OCI-LY3 (cell line): ENCODE results near the gene STXBP4.

Experiments
- H2AFZ ChIP-seq: fragments of 200-600, 300-600 bp; shearing (Covaris generic); 2 replicates; pipeline ENCODE4 v1.6.0; 2014; ENCODE audit warnings: antibody characterized with exemption, low read depth, low read length
- H3K27ac ChIP-seq: fragments of 200-600, 300-600 bp; sonication (generic); 2 replicates; pipeline ENCODE4 v1.5.1; 2014; ENCODE audit warnings: mild to moderate bottlenecking, low read length, moderate library complexity, mixed read lengths
- H3K27me3 ChIP-seq: fragments of 200-600, 300-600 bp; sonication (generic); 2 replicates; pipeline ENCODE4 v1.6.1; 2014; ENCODE audit warnings: low read depth, low read length, mixed read lengths
- H3K36me3 ChIP-seq: fragments of 200-600, 300-600 bp; sonication (generic); replicated peaks from 2 replicates; pipeline ENCODE3; 2014; ENCODE audit warnings: low read depth, low read length, mixed read lengths
- H3K4me1 ChIP-seq: fragments of 300-600, 200-600 bp; sonication (generic); 2 replicates; pipeline ENCODE4 v1.6.1; 2014; ENCODE audit warnings: low read length, mixed read lengths
- H3K4me2 ChIP-seq: fragments of 200-600, 300-600 bp; sonication (generic); 2 replicates; pipeline ENCODE4 v1.6.1; 2014; ENCODE audit warnings: low read length, mixed read lengths
- H3K4me3 ChIP-seq: fragments of 300-600, 200-600 bp; sonication (generic); 2 replicates; pipeline ENCODE4 v1.5.1; 2014; ENCODE audit warnings: antibody characterized with exemption, mild to moderate bottlenecking, low read length, moderate library complexity
- H3K79me2 ChIP-seq: fragments of 300-600, 200-600 bp; shearing (Covaris generic); 2 replicates; pipeline ENCODE4 v1.6.1; 2014; ENCODE audit warnings: mild to moderate bottlenecking, low read length, mixed read lengths
- H3K9ac ChIP-seq: fragments of 300-600, 200-600 bp; shearing (Covaris generic); 2 replicates; pipeline ENCODE4 v1.6.0; 2014; ENCODE audit warnings: mild to moderate bottlenecking, low read length, moderate library complexity
- H3K9me3 ChIP-seq: fragments of 200-600, 300-600 bp; shearing (Covaris generic); 2 replicates; pipeline ENCODE4 v1.6.1; 2014; ENCODE audit warnings: low read length, mixed read lengths; ENCODE audit not compliant: insufficient read depth
- H4K20me1 ChIP-seq: fragments of 200-600, 300-600 bp; sonication (generic); 2 replicates; pipeline ENCODE4 v1.6.1; 2016; ENCODE audit warnings: low read length, mixed read lengths; ENCODE audit not compliant: insufficient read depth
- CTCF ChIP-seq: fragments of 200-600, 300-600 bp; sonication (generic); IDR thresholded peaks from 2 replicates; pipeline ENCODE4 v1.5.1; 2014; ENCODE audit warnings: antibody characterized with exemption, low read length, low read depth
- EZH2phosphoT487 ChIP-seq: fragments of 200-600 bp; shearing (Covaris generic); IDR thresholded peaks from 2 replicates; pipeline ENCODE4 v1.6.1; 2018; ENCODE audit warnings: antibody characterized with exemption, mixed run types, low read depth

STXBP4 gene

DNA sequence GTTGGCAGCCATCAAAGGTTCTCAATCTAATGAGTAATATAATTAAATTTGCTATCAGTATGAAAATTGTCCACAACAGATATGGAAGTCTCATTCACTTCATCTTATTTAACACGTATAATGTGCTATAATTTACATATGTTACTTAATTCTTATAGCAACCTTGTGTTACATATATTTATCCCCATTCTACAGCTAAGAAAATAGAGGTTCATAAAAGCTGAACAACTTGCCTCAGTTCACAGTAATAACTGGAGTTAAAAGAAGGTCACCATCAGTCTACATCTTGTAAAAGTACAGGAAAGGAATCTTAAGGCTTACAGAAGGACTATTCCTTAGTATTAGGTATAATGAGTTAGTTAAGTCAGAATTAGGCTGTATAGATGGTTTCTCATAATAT lies 27.9 kb downstream of the STXBP4 start:
- no peaks in the 10 kb centered on the region for H3K4me1 ChIP-seq
- H4K20me1 ChIP-seq = no peaks in the 10 kb centered on the region
- no peaks in the 10 kb centered on the region for H3K36me3 ChIP-seq
- H3K27me3 ChIP-seq = no peaks in the 10 kb centered on the region
- TF ChIP-seq CTCF (no peak), EZH2phosphoT487 (no peak)
- no peaks in the 10 kb centered on the region for H3K79me2 ChIP-seq
- H3K9ac ChIP-seq = no peak overlapping the region
- no peak overlapping the region for H3K4me3 ChIP-seq
- no peak overlapping the region for H3K27ac ChIP-seq
- no peak overlapping the region for H2AFZ ChIP-seq
- no peak overlapping the region for H3K4me2 ChIP-seq
- H3K9me3 ChIP-seq = no peaks in the 10 kb centered on the region

- H3K4me2 ChIP-seq = no peak overlapping the region
- no peak overlapping the region for H3K4me3 ChIP-seq
- H4K20me1 ChIP-seq = no peaks in the 10 kb centered on the region
- H3K27me3 ChIP-seq = no peaks in the 10 kb centered on the region
- no peak overlapping the region for H3K9ac ChIP-seq
- H3K79me2 ChIP-seq = no peaks in the 10 kb centered on the region
- no peak overlapping the region for H2AFZ ChIP-seq
- TF ChIP-seq CTCF = no peak
- TF ChIP-seq EZH2phosphoT487 = no peak
- H3K36me3 ChIP-seq = no peaks in the 10 kb centered on the region
- H3K4me1 ChIP-seq = no peaks in the 10 kb centered on the region
- no peaks in the 10 kb centered on the region for H3K9me3 ChIP-seq
- H3K27ac ChIP-seq = no peak overlapping the region
Observed at GRCh38 chr17:55002458-55002857, 33.9 kb downstream of the STXBP4 start.

DNA sequence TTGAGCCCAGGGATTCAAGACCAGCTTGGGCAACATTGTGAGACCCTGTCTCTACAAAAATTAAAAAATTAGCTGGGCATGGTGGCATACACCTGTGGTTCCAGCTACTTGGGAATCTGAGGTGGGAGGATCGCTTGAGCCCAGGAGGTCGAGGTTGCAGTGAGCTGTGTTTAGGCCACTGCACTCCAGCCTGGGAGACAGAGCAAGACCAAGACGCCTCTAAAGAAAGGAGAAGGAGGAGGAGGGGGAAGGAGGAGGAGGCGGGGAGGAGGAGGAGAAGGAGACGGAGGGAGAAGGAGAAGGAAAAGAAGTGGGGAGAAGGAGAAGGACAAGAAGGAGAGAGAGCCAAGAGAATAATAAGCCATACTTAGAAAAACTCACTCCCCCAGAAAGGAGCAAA lies 35.9 kb downstream of the STXBP4 start:
- no peaks in the 10 kb centered on the region for H3K27me3 ChIP-seq
- no peak overlapping the region for H3K4me3 ChIP-seq
- H3K36me3 ChIP-seq = no peaks in the 10 kb centered on the region

GRCh38 chr17:55005520-55005919 lies 37.0 kb downstream of the STXBP4 start:
- Histone ChIP-seq H3K9me3 (no peaks in the 10 kb centered on the region), H3K79me2 (no peaks in the 10 kb centered on the region), H2AFZ (no peak overlapping the region), H4K20me1 (no peaks in the 10 kb centered on the region), H3K4me3 (no peak overlapping the region), H3K9ac (no peak overlapping the region), H3K36me3 (no peaks in the 10 kb centered on the region), H3K27me3 (no peaks in the 10 kb centered on the region), H3K27ac (no peak overlapping the region), H3K4me2 (no peak overlapping the region), H3K4me1 (no peaks in the 10 kb centered on the region)
- no peak for TF ChIP-seq EZH2phosphoT487
- TF ChIP-seq CTCF = peak; percentile 60

More for the DNA sequence above, 35.9 kb downstream of the STXBP4 start:
- no peak for TF ChIP-seq EZH2phosphoT487
- TF ChIP-seq CTCF = no peak
- H3K27ac ChIP-seq = no peak overlapping the region
- no peak overlapping the region for H2AFZ ChIP-seq
- no peaks in the 10 kb centered on the region for H3K4me1 ChIP-seq
- no peaks in the 10 kb centered on the region for H3K79me2 ChIP-seq
- no peaks in the 10 kb centered on the region for H4K20me1 ChIP-seq
- no peaks in the 10 kb centered on the region for H3K9me3 ChIP-seq
- no peak overlapping the region for H3K9ac ChIP-seq
- no peak overlapping the region for H3K4me2 ChIP-seq
